Esophagus muscularis mucosa (tissue), 4 donors: ENCODE measurements around the gene FAM24B. TPM values are rescaled to one million over a fixed set of nuclear protein-coding genes. Genes with fewer than 3 reads are reported as not detected.

ENCODE experiments used
- DNase-seq: peaks from one replicate; pipeline ENCODE4 v3.0.0-alpha.2; 2017; ENCODE audit errors: extremely low spot score
- H3K27ac ChIP-seq, 4 donors: fragments of 200-600 bp; sonication (generic); replicated peaks in 1 of 4; 1 replicate in 3 of 4; 2 replicates in 1 of 4; pipeline ENCODE4 v1.5.1; 2016 to 2019; ENCODE audit warnings: mild to moderate bottlenecking in 1 of 4
- H3K27me3 ChIP-seq, 4 donors: fragments of 200-600 bp; sonication (generic); one replicate each; pipeline versions ENCODE4 v1.5.1 to v1.6.0; 2016 to 2019
- H3K36me3 ChIP-seq, 4 donors: fragments of 200-600 bp; sonication (generic); one replicate each; pipeline ENCODE4 v1.5.1; 2016 to 2019
- H3K4me1 ChIP-seq, 4 donors: fragments of 200-600 bp; sonication (generic); one replicate each; pipeline ENCODE4 v1.5.1; 2016 to 2019
- H3K4me3 ChIP-seq, 4 donors: fragments of 200-600 bp; sonication (generic); 1 replicate in 2 of 4; 2 replicates in 2 of 4; pipeline ENCODE4 v1.5.1; 2016 to 2019; ENCODE audit warnings: mild to moderate bottlenecking in 4 of 4, moderate library complexity in 1 of 4
- H3K9me3 ChIP-seq, 4 donors: fragments of 200-600 bp; sonication (generic); 1 replicate in 3 of 4; 2 replicates in 1 of 4; pipeline ENCODE4 v1.5.1; 2016 to 2019
- EP300 ChIP-seq: sonication (generic); formaldehyde crosslinking; IDR thresholded peaks from one replicate; pipeline ENCODE4 v1.6.1; 2017; ENCODE audit warnings: antibody characterized with exemption
- POLR2A ChIP-seq: fragments of 450-650 bp; IDR thresholded peaks from one replicate; pipeline ENCODE4 v1.6.1; 2017; ENCODE audit warnings: antibody characterized with exemption, moderate library complexity, mild to moderate bottlenecking, low read depth
- POLR2AphosphoS5 ChIP-seq, 2 donors: sonication (generic); formaldehyde crosslinking; IDR thresholded peaks; one replicate each; pipeline ENCODE4 v1.6.1; 2017; ENCODE audit warnings: antibody characterized with exemption in 2 of 2
- WGBS: methylation state at CpG from one replicate; pipeline ENCODE4 v1.1.5; 2018; 5-methylcytosine and 5-hydroxymethylcytosine counted together
- intact Hi-C: fragments of 100-400 bp; cut with DNase I; formaldehyde crosslinking; loops from one replicate; pipeline ENCODE4 v1.15.1; 2023
- total RNA-seq, 4 donors: library from RNA; depleted of rRNA; stranded (reverse); fragments of >200 nt; gene quantifications; one replicate each; pipeline versions ENCODE4 v1.1.0 to v1.2.1, GENCODE V29; 2016
- TF ChIP-seq, protein P1 (sequence below), 3 experiments: fragments of 200-600 bp in 2 of 3; fragments of 450-650 bp in 1 of 3; sonication (generic) in 2 of 3; IDR thresholded peaks; one replicate each; pipeline ENCODE4 v1.5.1; 2017 to 2019; ENCODE audit warnings: antibody characterized with exemption in 3 of 3, mild to moderate bottlenecking in 2 of 3, moderate library complexity in 1 of 3

The FAM24B gene
- total RNA-seq, 4 donors from 2014 or later = 1.2 to 3.1 (median 2.7) TPM; not detected in 1

DNA sequence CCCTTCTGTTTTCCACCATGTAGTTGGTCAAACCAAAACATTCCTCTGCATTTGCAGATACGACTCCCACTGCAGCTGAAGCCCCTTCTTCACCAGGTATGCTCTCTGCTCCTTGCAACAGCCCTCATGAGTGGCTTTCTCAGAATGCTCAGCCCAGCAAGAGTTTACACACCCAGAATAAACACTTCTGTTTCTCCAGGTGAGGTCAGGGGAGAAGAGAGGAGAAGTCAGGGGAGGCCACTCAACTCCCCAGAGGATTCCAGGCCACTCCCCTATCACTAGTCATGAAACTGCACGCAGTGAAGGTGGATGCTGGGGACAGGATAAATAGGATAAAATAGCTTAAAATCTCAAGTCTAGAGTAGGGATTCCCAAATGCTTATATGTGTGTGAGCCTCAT lies 64.9 kb downstream of the FAM24B start:
- 67% methylated on average over 2 of the region's 2 CpGs for WGBS
- H3K9me3 ChIP-seq = no peaks in the 10 kb centered on the region
- no peak for TF ChIP-seq POLR2A
- no peak for TF ChIP-seq POLR2AphosphoS5 (IDR thresholded peaks at IDR 0.05)
- TF ChIP-seq, protein P1, sequence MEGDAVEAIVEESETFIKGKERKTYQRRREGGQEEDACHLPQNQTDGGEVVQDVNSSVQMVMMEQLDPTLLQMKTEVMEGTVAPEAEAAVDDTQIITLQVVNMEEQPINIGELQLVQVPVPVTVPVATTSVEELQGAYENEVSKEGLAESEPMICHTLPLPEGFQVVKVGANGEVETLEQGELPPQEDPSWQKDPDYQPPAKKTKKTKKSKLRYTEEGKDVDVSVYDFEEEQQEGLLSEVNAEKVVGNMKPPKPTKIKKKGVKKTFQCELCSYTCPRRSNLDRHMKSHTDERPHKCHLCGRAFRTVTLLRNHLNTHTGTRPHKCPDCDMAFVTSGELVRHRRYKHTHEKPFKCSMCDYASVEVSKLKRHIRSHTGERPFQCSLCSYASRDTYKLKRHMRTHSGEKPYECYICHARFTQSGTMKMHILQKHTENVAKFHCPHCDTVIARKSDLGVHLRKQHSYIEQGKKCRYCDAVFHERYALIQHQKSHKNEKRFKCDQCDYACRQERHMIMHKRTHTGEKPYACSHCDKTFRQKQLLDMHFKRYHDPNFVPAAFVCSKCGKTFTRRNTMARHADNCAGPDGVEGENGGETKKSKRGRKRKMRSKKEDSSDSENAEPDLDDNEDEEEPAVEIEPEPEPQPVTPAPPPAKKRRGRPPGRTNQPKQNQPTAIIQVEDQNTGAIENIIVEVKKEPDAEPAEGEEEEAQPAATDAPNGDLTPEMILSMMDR (IDR thresholded peaks at IDR 0.05) = no peak
- TF ChIP-seq EP300 = no peak
- no peak overlapping the region for H3K4me3 ChIP-seq
- peaks cover 0 to 13% (median 0%) of the 10 kb centered on the region in 4 donors for H3K27me3 ChIP-seq
- H3K36me3 ChIP-seq = no peaks in the 10 kb centered on the region
- no peak overlapping the region for H3K27ac ChIP-seq
- intact Hi-C loops = no loop called here
- peak; percentile 89 for DNase-seq
- no peaks in the 10 kb centered on the region for H3K4me1 ChIP-seq

DNA sequence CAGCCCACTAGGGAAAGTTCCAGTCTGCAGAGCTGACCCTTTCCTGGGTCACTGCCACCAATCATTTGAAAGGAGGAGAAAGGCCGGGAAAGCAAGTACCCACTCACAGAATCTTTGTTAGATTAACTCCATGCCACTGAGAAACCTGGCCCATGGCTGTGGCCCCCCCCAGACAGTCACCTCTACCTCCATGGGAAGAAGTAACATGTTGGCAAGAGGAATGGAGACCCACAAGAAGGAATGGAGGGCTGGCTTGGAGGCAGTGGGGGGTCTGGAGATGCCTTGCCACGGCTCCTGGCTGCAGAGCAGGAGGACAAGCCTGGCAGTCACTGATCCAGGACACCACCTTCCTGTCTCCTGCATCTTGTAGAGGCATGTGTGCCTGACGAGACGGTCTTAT lies 66.6 kb downstream of the FAM24B start:
- no peaks in the 10 kb centered on the region for H3K4me1 ChIP-seq
- peak; percentile 90 for DNase-seq
- WGBS = 70% methylated on average over 4 of the region's 4 CpGs
- intact Hi-C loops = no loop called here
- TF ChIP-seq POLR2AphosphoS5 (IDR thresholded peaks at IDR 0.05) = no peak
- TF ChIP-seq POLR2A = no peak
- TF ChIP-seq, protein P1 (IDR thresholded peaks at IDR 0.05) = no peak
- no peak for TF ChIP-seq EP300
- H3K36me3 ChIP-seq = no peaks in the 10 kb centered on the region
- H3K27ac ChIP-seq = no peak overlapping the region
- H3K4me3 ChIP-seq = no peak overlapping the region
- H3K27me3 ChIP-seq = no peaks in the 10 kb centered on the region
- no peaks in the 10 kb centered on the region for H3K9me3 ChIP-seq

DNA sequence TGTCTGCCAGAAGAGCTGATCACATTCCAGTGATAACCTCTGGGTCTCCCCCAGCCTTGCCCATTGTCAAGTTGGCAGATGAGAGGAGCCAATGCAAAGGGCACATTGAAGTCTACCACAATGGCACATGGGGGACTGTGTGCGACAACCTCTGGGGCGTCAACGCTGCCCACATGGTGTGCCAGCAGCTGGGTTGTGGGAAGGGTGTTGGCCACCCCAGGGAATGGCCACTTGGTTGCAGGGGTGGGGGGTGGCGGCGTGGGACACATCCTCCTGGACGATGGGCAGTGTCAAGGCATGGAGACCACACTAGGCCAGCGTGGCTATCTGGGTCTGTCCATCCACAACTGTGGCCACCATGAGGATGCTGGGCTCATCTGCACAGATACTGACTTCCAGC lies 77.1 kb downstream of the FAM24B start:
- Histone ChIP-seq H3K4me3 (no peak overlapping the region), H3K27ac (no peak overlapping the region), H3K27me3 (peaks cover 0 to 16% (median 0%) of the 10 kb centered on the region in 4 donors), H3K9me3 (no peaks in the 10 kb centered on the region), H3K36me3 (no peaks in the 10 kb centered on the region), H3K4me1 (no peaks in the 10 kb centered on the region)
- no peak for TF ChIP-seq POLR2A
- TF ChIP-seq EP300 = no peak
- TF ChIP-seq POLR2AphosphoS5 (IDR thresholded peaks at IDR 0.05) = no peak
- TF ChIP-seq, protein P1 (IDR thresholded peaks at IDR 0.05) = no peak
- WGBS = 87% methylated on average over 3 of the region's 7 CpGs
- intact Hi-C loops = no loop called here
- DNase-seq = no peak

Other genes with a start within 250 kb of the FAM24B start
- not detected for gene C10orf120, start 179.7 kb downstream of the FAM24B start, total RNA-seq
- gene CUZD1, start 33.7 kb downstream of the FAM24B start, total RNA-seq = under 1 TPM; 0.17 to 0.63 (median 0.43) TPM
- gene FAM24A, start 31.0 kb upstream of the FAM24B start, total RNA-seq = not detected
- gene C10orf88, start 74.6 kb upstream of the FAM24B start, total RNA-seq = 1 to 10 TPM; 5.5 to 7.3 (median 5.9) TPM
- 1 to 10 TPM; 1.4 to 3.3 (median 2.7) TPM for gene PSTK, start 100.8 kb upstream of the FAM24B start, total RNA-seq
- 10 to 100 TPM in 1 of 4 donors, 1 to 10 TPM in 3; 5.7 to 12.0 (median 7.2) TPM for gene IKZF5, start 129.2 kb upstream of the FAM24B start, total RNA-seq
- gene ACADSB, start 129.4 kb upstream of the FAM24B start, total RNA-seq = 10 to 100 TPM; 12.9 to 19.1 (median 14.0) TPM